GM12873 (cell line): ENCODE measurements around the gene ADGRD1.

Experiments used
- CTCF ChIP-seq: IDR thresholded peaks from 2 replicates; pipeline ENCODE4 v1.5.1; 2012; ENCODE audit warnings: low read depth, mild to moderate bottlenecking, moderate library complexity, low read length, control low read depth; ENCODE audit not compliant: insufficient read depth; ENCODE audit errors: missing control alignments

The ADGRD1 gene

GRCh38 chr12:130968611-130969010 lies 14.9 kb downstream of the ADGRD1 start:
- no peak for TF ChIP-seq CTCF

DNA sequence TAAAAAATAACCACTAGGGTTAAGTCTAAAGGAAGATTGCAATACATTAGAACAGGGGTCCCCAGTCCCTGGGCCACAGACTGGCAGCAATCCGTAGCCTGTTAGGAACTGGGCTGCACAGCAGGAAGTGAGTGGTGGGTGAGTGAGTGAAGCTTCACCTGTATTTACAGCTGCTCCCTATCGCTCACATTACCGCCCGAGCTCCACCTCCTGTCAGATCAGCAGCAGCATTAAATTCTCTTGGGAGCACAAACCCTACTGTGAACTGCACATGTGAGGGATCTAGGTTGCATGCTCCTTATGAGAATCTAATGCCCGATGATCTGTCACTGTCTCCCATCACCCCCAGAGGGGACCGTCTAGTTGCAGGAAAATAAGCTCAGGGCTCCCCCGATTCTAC lies 15.5 kb downstream of the ADGRD1 start:
- TF ChIP-seq CTCF: no peak

GRCh38 chr12:130970165-130970907 lies 16.6 kb downstream of the ADGRD1 start:
- TF ChIP-seq CTCF: no peak

DNA sequence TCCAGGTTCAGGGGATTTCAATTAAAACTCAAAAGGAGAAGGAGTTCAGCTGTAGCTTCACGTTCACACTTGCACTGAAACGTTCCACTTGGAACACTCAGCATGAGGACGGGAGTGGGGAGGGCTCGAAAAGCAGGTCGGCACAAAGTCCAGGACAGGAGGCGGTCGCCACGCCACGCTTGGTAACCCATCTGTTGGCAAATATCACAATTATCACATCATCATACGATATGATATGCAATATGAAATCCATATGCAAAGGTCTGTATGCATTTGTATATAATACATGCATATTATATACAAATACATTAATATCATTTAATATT lies 17.2 kb downstream of the ADGRD1 start:
- TF ChIP-seq CTCF: no peak

DNA sequence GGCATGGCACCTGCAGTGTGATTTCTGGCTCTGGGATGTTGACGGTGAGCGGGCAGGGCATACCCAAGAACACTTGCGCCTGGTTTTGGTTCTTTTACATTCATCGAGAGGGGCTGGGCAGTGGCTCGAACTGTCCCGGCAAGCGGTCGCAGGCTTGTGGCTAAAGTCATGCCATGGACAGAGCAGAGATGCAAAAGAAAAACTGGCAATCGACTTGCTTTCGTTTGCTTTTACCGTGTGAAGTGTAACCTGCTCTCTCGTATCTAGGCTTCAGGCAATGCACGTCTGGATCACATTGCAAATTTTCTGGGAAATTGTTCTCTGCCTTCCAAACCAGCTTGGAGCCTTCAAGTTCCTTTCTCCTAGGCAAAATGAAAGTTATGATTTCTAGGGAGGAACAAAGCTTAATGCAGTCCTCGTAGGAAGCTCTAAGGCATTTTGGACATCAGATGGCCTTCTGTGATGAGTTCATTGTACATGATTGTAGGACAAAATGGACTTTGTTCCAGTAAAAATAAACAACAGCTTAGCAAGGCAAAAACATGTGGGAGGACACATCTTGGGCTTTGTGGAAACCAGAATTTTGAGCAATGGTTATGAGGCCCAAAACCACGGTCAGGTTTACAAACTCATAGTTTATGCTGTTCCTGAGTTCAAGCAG lies 18.3 kb downstream of the ADGRD1 start:
- no peak for TF ChIP-seq CTCF

- TF ChIP-seq CTCF: no peak
Observed at GRCh38 chr12:130972586-130972950, 18.9 kb downstream of the ADGRD1 start.

DNA sequence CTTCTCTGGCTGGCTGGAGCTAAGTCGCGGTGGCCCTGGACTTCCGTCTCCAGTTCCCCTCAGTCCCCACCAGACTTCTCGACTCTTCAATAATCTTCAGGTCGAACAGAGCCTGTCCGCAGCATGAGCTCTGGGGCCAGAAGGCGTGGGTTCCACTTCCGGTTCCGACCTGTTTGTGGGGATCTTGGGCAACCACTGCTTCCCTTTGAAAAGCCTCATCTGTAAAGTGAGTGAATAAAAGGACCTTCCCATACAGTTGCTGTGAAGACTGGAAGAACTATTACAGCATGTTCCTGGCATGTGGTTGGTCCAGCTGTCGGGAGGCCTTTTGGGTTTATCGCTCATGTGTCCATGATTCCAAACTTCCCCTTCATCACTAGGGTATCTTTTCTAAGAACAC lies 19.4 kb downstream of the ADGRD1 start:
- no peak for TF ChIP-seq CTCF
